Measurements from ENCODE around the gene HNRNPK.

The HNRNPK gene

GRCh38 chr9:83979812-83980394 lies at the start of gene HNRNPK:
Gene HNRNPK (minus strand): TSS chr9:83980215. CDS start chr9:83978252, 1,963 bp downstream.
- peak; percentile 99 for DNase-seq

GRCh38 chr9:84027201-84027600 lies 47.2 kb upstream of the HNRNPK start:
- DNase-seq = no peak

GRCh38 chr9:84024041-84024575 lies 44.1 kb upstream of the HNRNPK start:
- DNase-seq = no peak

- no peak for DNase-seq
Measured at GRCh38 chr9:84007662-84008061, 27.6 kb upstream of the HNRNPK start.

- DNase-seq = no peak
Measured at GRCh38 chr9:84003246-84003645, 23.2 kb upstream of the HNRNPK start.

- DNase-seq = peak; percentile 33
Measured at GRCh38 chr9:84002344-84002743, 22.3 kb upstream of the HNRNPK start.

- DNase-seq = no peak
Measured at GRCh38 chr9:84001621-84002020, 21.6 kb upstream of the HNRNPK start.

GRCh38 chr9:84000186-84000585 lies 20.2 kb upstream of the HNRNPK start:
- no peak for DNase-seq

GRCh38 chr9:83999141-83999918 lies 19.3 kb upstream of the HNRNPK start:
- no peak for DNase-seq

GRCh38 chr9:83996126-83996525 lies 16.1 kb upstream of the HNRNPK start:
- no peak for DNase-seq

GRCh38 chr9:83992901-83993300 lies 12.9 kb upstream of the HNRNPK start:
- no peak for DNase-seq

- no peak for DNase-seq
Measured at GRCh38 chr9:83992407-83992806, 12.4 kb upstream of the HNRNPK start.

GRCh38 chr9:83991355-83991754 lies 11.3 kb upstream of the HNRNPK start:
- no peak for DNase-seq

GRCh38 chr9:83988411-83988810 lies 8.4 kb upstream of the HNRNPK start:
- no peak for DNase-seq

- no peak for DNase-seq
Measured at GRCh38 chr9:83987402-83987791, 7.4 kb upstream of the HNRNPK start.

- no peak for DNase-seq
Measured at GRCh38 chr9:83986765-83987401, 6.9 kb upstream of the HNRNPK start.

GRCh38 chr9:83986195-83986594 lies 6.2 kb upstream of the HNRNPK start:
- DNase-seq = no peak

GRCh38 chr9:83981126-83981871 lies 1.3 kb upstream of the HNRNPK start:
- DNase-seq = peak; percentile 26

GRCh38 chr9:83980395-83981125 lies 545 bp upstream of the HNRNPK start, which contains the start of gene RMI1:
Gene RMI1 (plus strand): TSS chr9:83980805. CDS start chr9:84000987, 20,182 bp downstream.
- peak; percentile 99 for DNase-seq

GRCh38 chr9:83978992-83979811 lies 813 bp downstream of the HNRNPK start:
- DNase-seq = peak; percentile 91

GRCh38 chr9:83977196-83977595 lies 2.8 kb downstream of the HNRNPK start:
- no peak for DNase-seq
